GM19328 (cell line): ENCODE data around the gene ACTR5.

Experiments
- ATAC-seq: cut with Tn5 transposase; IDR thresholded peaks from one replicate; pipeline ENCODE4 v1.9.1; 2021; ENCODE audit warnings: mild to moderate bottlenecking, moderate library complexity; ENCODE audit not compliant: unreplicated experiment

The ACTR5 gene

DNA sequence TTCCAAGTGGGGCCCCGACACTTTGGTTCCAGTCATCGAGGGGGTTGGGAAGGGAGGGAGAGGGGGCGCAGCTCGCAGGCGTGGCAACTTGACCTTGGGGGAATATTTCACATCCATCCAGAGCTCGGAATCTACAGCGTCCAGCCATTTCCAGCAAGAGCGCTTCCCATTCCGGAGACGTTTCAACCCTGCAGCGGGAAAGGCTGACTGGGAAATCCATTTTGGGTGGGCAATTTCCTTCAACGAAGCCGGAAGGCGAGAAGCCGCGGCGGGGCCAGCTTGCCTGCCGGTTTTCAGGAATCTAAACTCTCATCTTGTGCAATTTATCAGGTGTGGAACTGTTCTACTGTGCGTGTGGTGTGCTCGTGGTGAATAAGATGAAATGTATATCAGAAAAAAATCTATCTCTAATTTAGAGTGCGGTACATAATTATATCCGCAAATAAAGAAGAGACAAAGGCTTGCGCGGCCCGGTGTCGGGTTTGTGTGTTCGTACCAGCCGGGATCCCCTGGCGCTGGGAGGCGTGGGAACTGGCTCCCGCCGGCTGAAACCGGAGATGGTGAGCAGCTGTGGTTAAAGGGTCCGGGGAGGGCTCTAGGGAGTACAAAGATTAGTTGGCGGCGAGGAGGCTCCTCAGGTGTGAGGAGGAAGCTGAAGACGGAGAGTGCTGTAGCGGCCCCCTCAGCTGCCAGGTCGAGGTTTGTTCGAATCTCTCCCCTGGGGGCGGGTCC is 19.2 kb upstream of the ACTR5 start:
- no peak for ATAC-seq

GRCh38 chr20:38729767-38730166 is 18.5 kb upstream of the ACTR5 start:
- ATAC-seq, result no peak

GRCh38 chr20:38730167-38730988 is 17.9 kb upstream of the ACTR5 start:
- ATAC-seq, result no peak

GRCh38 chr20:38730989-38731737 is 17.1 kb upstream of the ACTR5 start:
- no peak for ATAC-seq

DNA sequence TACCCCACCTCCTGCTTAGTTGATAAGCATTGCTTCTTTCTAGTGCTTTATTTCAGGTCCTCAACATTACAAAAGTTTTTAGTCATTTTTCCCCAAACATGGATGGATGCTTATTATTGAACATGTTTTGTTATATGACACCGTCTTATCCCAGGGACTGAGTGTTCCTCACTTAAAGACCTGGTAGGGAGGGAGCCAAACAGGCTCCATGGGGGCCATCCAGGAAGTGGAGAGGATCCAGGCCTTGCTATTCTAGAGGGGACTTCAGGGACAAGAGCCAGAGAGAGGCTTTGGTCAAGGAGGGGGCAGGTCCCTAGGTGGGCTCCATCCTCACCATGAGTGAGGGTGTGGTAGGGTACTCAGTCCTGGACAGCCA is 16.5 kb upstream of the ACTR5 start:
- no peak for ATAC-seq

DNA sequence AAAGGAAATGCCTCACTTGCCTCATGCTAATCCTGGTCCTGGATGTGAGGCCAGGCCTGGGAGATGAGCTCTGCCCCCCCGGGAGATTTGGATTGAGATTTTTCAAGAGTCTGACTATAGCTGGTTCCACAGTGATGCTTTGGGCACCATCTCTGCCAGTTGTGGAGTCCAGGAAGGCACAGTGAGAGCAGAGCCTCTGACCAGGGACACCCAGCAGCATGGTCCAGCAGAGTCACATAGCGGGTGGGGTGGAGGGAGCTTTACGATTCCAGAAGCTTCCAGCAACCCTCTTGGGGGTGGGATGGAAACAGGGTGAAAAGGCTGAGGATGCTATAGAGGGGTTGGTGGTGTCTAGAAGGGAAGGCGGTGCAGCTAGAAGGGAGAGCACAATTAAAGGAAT is 15.3 kb upstream of the ACTR5 start:
- no peak for ATAC-seq

DNA sequence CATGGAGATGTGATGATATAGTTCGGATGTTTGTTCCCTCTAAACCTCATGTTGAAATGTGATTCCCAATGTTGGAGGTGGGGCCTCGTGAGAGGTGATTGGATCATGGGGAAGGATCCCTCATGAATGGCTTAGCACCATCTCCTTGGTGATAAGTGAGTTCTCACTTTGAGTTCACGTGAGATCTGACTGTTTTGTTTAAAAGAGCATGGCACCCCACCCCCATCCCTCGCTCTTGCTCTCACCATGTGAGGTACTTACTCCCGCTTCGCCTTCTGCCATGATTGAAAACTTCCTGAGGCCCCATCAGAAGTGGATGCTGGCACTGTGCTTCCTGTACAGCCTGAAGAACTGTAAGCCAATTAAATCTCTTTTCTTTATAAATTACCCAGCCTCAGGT is 13.1 kb upstream of the ACTR5 start:
- no peak for ATAC-seq

DNA sequence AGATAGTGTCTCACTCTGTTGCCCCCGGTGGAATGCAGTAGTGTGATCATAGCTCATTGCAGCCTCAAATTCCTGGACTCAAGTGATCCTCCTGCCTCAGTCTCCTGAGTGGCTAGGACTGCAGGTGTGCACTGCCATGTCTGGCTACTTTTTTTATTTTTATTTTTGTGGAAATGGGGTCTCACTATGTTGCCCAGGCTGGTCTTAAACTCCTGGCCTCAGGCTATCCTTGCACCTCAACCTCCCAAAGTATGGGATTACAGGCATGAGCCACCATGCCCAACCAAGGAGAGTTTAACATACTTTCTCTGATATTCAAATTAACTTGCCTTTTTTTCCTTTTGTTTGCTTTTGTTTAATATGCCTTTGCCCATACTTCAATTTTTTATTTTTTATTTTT is 10.4 kb upstream of the ACTR5 start:
- ATAC-seq, result no peak

DNA sequence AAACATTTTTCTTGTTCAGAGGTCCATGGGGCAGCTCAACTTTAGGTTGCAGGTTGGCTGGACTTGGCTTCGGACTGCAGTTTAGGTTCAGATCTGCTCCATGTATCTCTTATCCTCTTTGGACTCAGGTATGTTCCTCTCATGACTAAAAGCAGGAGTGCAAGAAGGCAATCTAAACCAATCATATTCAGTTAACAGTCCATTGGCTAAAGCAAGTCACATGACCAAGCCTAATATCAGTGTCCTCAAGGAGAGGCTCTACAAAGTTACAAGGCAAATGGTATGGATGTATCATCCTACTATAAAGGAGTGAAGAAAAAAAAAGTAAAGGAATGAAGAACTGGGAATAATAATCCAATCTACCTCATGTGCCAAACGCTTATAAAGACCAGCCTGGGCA is 2.5 kb upstream of the ACTR5 start:
- ATAC-seq, result no peak

DNA sequence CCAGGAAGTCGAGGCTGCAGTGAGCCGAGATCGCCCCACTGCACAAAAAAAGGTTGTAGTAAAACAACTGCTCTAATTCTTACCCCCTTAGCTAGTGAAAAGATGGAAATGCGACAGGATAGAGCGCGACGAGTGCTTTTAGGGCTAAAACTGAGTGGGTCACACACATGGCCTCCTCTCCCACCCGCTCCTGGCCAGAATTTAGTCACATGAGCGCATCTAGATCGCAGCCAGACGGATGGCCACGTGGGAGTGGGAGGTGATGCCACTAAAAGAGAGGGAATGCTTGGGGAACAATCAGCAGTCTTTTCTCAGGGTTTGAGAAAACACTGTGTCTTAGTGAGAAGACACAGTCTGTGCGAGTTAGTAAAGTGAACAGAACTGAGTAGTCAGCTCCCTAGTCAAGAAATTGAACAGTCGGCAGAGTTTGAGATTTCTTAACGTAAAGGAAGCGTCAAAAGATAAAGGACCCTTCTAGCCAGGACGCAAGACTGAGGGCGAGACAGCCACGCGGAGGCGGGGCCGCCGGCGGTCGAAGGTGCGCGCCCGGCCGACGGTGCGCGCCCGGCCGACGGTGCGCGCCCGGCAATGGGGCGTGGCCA is 664 bp upstream of the ACTR5 start:
- no peak for ATAC-seq

DNA sequence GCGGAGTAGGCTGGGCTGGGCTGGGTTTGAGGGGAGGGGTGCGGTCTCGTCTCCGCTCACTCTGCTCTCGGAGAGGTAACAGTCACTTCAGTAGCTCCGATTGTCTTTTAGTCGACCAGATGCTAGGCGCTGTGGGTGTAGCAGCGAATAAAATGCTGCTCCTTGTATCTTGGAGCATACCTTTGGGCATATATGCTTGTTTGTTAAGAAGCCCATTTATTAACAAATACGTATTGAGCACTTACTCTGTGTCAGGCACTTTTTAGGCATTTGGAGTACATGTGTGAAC is 545 bp downstream of the ACTR5 start:
- peak; percentile 17 for ATAC-seq

GRCh38 chr20:38751360-38751976 is 3.2 kb downstream of the ACTR5 start:
- ATAC-seq, result no peak

- ATAC-seq, result no peak
Observed at GRCh38 chr20:38752029-38752428, 3.8 kb downstream of the ACTR5 start.

GRCh38 chr20:38754924-38755323 is 6.7 kb downstream of the ACTR5 start:
- ATAC-seq, result no peak

GRCh38 chr20:38755324-38755910 is 7.2 kb downstream of the ACTR5 start:
- no peak for ATAC-seq

DNA sequence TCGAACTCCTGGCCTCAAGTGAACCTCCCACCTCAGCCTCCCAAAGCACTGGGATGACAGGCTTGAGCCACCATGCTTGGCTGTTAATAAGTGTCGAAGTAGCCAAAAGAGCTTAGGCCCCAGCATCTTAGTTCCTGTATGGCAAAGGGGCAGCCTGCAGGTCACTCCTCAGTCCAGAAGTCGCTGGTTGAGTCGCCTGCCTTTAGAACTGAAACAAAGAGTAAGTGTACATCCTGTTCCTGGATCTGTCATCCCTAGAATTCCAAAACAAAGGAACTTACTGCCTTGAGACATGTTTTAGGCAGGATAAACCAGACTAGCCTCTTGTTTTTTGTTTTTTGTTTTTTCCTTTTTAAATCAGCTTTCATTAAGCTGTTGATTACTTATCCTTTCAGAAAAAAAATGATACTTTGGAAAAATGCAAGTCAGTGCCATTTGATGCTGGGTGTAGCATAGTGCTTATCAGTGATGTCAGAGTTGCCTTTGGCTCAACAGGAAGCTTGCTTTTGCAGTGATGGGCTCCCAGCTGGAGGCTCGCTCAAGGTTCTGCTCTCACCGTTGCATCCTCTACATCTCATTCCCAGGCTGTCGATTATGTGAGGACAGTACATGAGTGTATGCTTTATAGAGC is 9.0 kb downstream of the ACTR5 start:
- no peak for ATAC-seq

DNA sequence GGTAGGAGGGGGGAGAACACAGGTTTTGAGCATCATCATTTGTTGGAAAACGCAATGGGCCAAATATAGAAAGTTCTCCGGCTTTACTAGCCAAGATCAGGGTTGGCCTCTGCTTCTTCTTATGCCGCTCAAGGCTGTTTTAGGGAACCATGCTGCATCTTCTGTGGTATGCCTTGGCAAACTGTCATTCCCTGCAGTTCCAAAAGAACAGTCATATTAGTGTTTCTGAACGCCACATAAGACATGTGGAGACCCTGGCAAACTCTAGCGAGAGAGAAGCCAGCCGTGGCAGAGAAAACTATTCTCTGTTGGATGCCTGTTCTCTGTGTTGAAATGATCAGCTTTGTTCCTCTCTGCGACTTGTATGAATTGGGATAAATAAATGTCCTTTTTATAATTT is 10.8 kb downstream of the ACTR5 start:
- ATAC-seq, result no peak

GRCh38 chr20:38760978-38761377 is 12.7 kb downstream of the ACTR5 start:
- no peak for ATAC-seq

DNA sequence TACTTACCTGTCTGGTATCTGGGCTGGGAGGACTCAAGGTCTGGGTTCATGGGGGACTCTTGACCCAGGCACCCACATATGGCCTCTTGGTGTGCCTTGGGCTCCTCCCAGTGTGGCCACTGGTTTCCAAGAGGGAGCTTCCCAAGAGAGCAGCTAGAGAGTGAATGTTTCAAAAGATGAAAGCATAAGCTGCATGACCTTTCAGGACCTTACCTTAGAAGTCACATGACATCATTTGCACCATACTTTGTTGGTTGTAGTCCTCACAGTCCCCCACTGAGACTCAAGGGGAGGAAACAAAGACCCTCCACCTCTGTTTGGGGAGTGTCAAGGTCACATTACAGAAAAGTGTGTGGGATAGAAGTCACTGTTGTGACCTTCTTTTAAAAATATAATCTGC is 13.9 kb downstream of the ACTR5 start:
- ATAC-seq, result no peak

DNA sequence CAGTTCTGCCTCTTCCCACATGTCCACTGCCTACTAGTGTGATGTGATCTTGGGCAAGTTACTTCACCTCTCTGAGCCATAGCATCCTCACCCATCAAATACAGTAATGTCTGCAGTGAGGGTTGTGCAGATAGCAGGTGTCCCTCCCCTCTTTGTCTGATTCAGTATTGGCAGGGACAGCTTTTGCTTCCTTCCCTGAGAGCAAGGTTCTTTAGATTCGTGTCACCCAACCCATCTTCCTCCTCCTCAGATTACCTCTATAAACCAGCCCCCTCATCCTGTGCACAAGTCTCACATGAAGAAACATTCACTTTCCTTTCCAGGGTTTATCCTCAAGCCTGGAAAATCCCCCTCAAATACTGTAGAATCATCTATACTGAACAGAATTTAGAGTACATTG is 15.4 kb downstream of the ACTR5 start:
- ATAC-seq, result no peak
